Skeletal muscle satellite cell (primary cell): ENCODE data around the gene MPHOSPH8.
"Not testable (repeated sequence)": the region's sequence is repeated elsewhere in the genome, so short reads cannot be mapped to it uniquely, and the experiment has no call there.

Experiments used
- H3K27me3 ChIP-seq: 2 replicates; pipeline ENCODE4 v1.7.0; 2013; ENCODE audit warnings: low read length; ENCODE audit not compliant: control insufficient read depth, insufficient read depth
- H3K36me3 ChIP-seq: 2 replicates; pipeline ENCODE4 v1.7.0; 2013; ENCODE audit warnings: mild to moderate bottlenecking, control low read depth, low read length; ENCODE audit not compliant: insufficient read depth
- H3K4me1 ChIP-seq: 2 replicates; pipeline ENCODE4 v1.7.0; 2013; ENCODE audit warnings: low read length; ENCODE audit not compliant: control insufficient read depth, insufficient read depth
- H3K4me2 ChIP-seq: 2 replicates; pipeline ENCODE4 v1.7.0; 2013; ENCODE audit warnings: mild to moderate bottlenecking, low read length
- H3K4me3 ChIP-seq: 2 replicates; pipeline ENCODE4 v1.7.0; 2013; ENCODE audit warnings: low read length
- H3K9ac ChIP-seq: 2 replicates; pipeline ENCODE4 v1.7.0; 2013; ENCODE audit warnings: mild to moderate bottlenecking, low read depth, low read length, moderate library complexity
- H3K9me3 ChIP-seq: replicated peaks from 2 replicates; pipeline ENCODE4 v1.7.0; 2013; ENCODE audit warnings: mild to moderate bottlenecking, control low read depth, low read length

Gene MPHOSPH8

GRCh38 chr13:19695428-19695827 is 62.0 kb downstream of the MPHOSPH8 start:
- Histone ChIP-seq H3K9me3 (no peaks in the 10 kb centered on the region), H3K27me3 (no peaks in the 10 kb centered on the region), H3K4me1 (peaks cover 10% of the 10 kb centered on the region), H3K36me3 (no peaks in the 10 kb centered on the region), H3K4me3 (no peak overlapping the region), H3K9ac (no peak overlapping the region), H3K4me2 (no peak overlapping the region)

GRCh38 chr13:19695829-19696228 is 62.4 kb downstream of the MPHOSPH8 start:
- H3K4me3 ChIP-seq: no peak overlapping the region
- H3K9ac ChIP-seq: no peak overlapping the region
- peaks cover 10% of the 10 kb centered on the region for H3K4me1 ChIP-seq
- no peak overlapping the region for H3K4me2 ChIP-seq
- no peaks in the 10 kb centered on the region for H3K27me3 ChIP-seq
- H3K36me3 ChIP-seq: no peaks in the 10 kb centered on the region
- H3K9me3 ChIP-seq: no peaks in the 10 kb centered on the region

DNA sequence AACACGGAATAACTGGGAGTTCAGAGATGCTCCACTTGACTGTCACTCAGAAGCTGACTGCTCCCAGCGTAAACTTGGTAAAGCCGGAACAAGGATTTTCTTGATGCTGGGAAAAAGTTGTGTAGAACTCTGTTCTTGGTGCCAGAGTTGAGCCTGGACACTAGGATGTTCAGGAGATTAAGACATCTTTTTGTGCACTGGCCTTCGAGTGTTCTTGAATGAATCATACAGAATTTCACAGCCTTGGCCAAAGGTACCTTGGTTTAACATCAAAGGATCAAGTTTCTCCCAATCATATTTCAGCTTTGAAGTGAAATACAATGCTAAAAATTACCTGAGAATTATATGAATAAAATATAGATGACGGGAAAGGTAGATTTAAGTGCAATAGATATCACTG is 67.5 kb downstream of the MPHOSPH8 start:
- H3K9ac ChIP-seq, H3K36me3 ChIP-seq, H3K4me3 ChIP-seq, H3K9me3 ChIP-seq, H3K4me2 ChIP-seq, H3K27me3 ChIP-seq: not testable (repeated sequence)
- H3K4me1 ChIP-seq: peaks cover 11% of the 10 kb centered on the region

- not testable (repeated sequence) for H3K4me2 ChIP-seq, H3K9ac ChIP-seq, H3K9me3 ChIP-seq, H3K36me3 ChIP-seq, H3K4me3 ChIP-seq, H3K27me3 ChIP-seq
- peaks cover 11% of the 10 kb centered on the region for H3K4me1 ChIP-seq
Observed at GRCh38 chr13:19701619-19702018, 68.2 kb downstream of the MPHOSPH8 start.

- H3K27me3 ChIP-seq: not testable (repeated sequence)
Observed at GRCh38 chr13:19704256-19704655, 70.8 kb downstream of the MPHOSPH8 start.

DNA sequence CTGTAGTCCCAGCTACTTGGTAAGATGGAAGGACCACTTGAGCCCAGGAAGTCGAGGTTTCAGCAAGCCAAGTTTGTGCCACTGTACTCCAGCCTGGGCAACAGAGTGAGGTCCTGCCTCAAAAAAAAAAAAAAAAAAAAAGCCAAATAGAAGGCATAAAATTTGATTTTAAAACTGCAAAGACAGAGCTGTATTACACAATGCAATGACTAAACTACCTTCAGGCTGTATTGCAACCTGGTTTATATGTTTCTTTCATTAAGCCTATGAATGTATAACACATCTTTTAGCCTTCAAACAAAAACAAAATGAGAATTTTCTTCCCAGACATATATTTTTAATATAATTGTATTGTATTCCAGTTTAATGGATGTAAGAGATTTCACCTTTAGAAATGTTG is 75.6 kb downstream of the MPHOSPH8 start:
- not testable (repeated sequence) for H3K4me1 ChIP-seq, H3K36me3 ChIP-seq, H3K9ac ChIP-seq, H3K4me3 ChIP-seq, H3K4me2 ChIP-seq, H3K27me3 ChIP-seq, H3K9me3 ChIP-seq

More at GRCh38 chr13:19704256-19704655, 70.8 kb downstream of the MPHOSPH8 start:
- peaks cover 11% of the 10 kb centered on the region for H3K4me1 ChIP-seq
- H3K4me2 ChIP-seq, H3K9ac ChIP-seq, H3K36me3 ChIP-seq, H3K4me3 ChIP-seq, H3K9me3 ChIP-seq: not testable (repeated sequence)

DNA sequence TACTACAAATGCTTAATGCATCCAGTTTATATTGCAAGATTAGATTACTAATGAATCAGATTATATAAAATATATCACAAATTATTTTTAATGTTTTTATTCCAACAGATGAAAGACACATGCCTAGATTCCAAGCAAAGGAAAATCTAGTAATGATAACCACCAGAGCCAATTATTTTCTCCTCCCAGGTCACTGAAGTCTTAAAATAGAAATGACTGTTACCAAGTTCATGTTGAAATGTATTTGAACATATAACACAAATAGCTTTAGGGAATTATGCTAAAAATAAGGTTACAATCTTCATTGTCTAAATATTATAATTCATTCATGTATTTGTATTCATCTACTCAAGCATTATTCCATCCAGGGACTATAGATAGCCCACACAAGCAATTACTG is 76.3 kb downstream of the MPHOSPH8 start:
- H3K9ac ChIP-seq, H3K4me2 ChIP-seq, H3K27me3 ChIP-seq, H3K36me3 ChIP-seq, H3K4me3 ChIP-seq, H3K9me3 ChIP-seq, H3K4me1 ChIP-seq: not testable (repeated sequence)

GRCh38 chr13:19713186-19713965 is 79.9 kb downstream of the MPHOSPH8 start:
- H3K9ac ChIP-seq: no peak overlapping the region
- no peaks in the 10 kb centered on the region for H3K9me3 ChIP-seq
- no peaks in the 10 kb centered on the region for H3K4me1 ChIP-seq
- H3K4me2 ChIP-seq: no peak overlapping the region
- H3K27me3 ChIP-seq: no peaks in the 10 kb centered on the region
- H3K4me3 ChIP-seq: no peak overlapping the region
- peaks cover 13% of the 10 kb centered on the region for H3K36me3 ChIP-seq

DNA sequence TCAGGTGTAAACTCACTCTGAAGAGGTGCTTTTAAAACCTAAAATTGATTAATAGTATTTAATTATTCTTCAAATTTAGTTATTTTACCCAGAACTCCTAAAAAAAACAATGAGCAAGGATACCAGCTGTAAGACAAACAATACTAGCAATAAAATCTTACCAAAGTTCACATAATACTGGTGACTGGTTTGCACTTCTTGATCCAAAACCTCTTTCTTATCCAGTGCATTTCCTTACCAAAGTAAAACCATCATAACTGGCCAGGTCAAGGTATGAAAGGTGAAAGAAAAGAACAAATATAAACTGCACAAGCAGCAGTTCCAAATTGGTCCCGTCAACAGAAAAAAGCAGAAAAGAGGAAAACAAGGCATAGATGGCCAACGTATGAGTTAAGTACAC is 86.6 kb downstream of the MPHOSPH8 start:
- Histone ChIP-seq H3K9me3 (no peaks in the 10 kb centered on the region), H3K4me1 (no peaks in the 10 kb centered on the region), H3K9ac (no peak overlapping the region), H3K36me3 (peaks cover 12% of the 10 kb centered on the region), H3K27me3 (no peaks in the 10 kb centered on the region), H3K4me2 (no peak overlapping the region), H3K4me3 (no peak overlapping the region)
